Osteoblast (primary cell): ENCODE results near the gene RTN4IP1. TPM values are rescaled to one million over a fixed set of nuclear protein-coding genes. Genes with fewer than 3 reads are reported as not detected.

Experiments used
- DNase-seq: peaks from one replicate; pipeline ENCODE4 v3.0.0; 2011; ENCODE audit warnings: low spot score, mixed read lengths; ENCODE audit not compliant: insufficient read length; ENCODE audit errors: missing footprints
- H2AFZ ChIP-seq: 2 replicates; pipeline ENCODE4 v1.6.0; 2011; ENCODE audit warnings: mild to moderate bottlenecking, low read length
- H3K27ac ChIP-seq: 2 replicates; pipeline ENCODE4 v1.5.1; 2011; ENCODE audit warnings: mild to moderate bottlenecking, low read depth, low read length, moderate library complexity
- H3K27me3 ChIP-seq: 2 replicates; pipeline ENCODE4 v1.6.0; 2012; ENCODE audit warnings: mild to moderate bottlenecking, control low read depth, inconsistent platforms, low read length, moderate library complexity; ENCODE audit not compliant: insufficient read depth
- H3K36me3 ChIP-seq: 2 replicates; pipeline ENCODE4 v1.5.1; 2011; ENCODE audit warnings: mild to moderate bottlenecking, low read length, control low read depth, moderate library complexity; ENCODE audit not compliant: insufficient read depth
- H3K4me1 ChIP-seq: 2 replicates; pipeline ENCODE4 v1.5.1; 2011; ENCODE audit warnings: mild to moderate bottlenecking, low read length, control low read depth, moderate library complexity; ENCODE audit not compliant: insufficient read depth
- H3K4me2 ChIP-seq: 2 replicates; pipeline ENCODE4 v1.6.0; 2011; ENCODE audit warnings: mild to moderate bottlenecking, low read length; ENCODE audit not compliant: insufficient read depth
- H3K4me3 ChIP-seq: fragments of 200-600 bp; sonication (generic); 3 replicates; pipeline ENCODE4 v1.5.1; 2012; ENCODE audit warnings: mild to moderate bottlenecking, low read length, inconsistent platforms; ENCODE audit not compliant: insufficient read depth
- H3K79me2 ChIP-seq: 2 replicates; pipeline ENCODE4 v1.6.0; 2012; ENCODE audit warnings: mild to moderate bottlenecking, low read length, control low read depth, inconsistent platforms; ENCODE audit not compliant: insufficient read depth
- H3K9me3 ChIP-seq: 2 replicates; pipeline ENCODE4 v1.5.1; 2011; ENCODE audit warnings: low read depth, low read length, control low read depth
- H4K20me1 ChIP-seq: 2 replicates; pipeline ENCODE4 v1.6.0; 2012; ENCODE audit warnings: mild to moderate bottlenecking, low read length, control low read depth; ENCODE audit not compliant: insufficient read depth
- CTCF ChIP-seq: IDR thresholded peaks from 2 replicates; pipeline ENCODE4 v1.5.1; 2011; ENCODE audit warnings: mild to moderate bottlenecking, low read depth, low read length, moderate library complexity; ENCODE audit errors: extremely low read depth
- total RNA-seq: library from RNA; depleted of rRNA; stranded (reverse); fragments of >200 nt; gene quantifications from 2 replicates; pipeline ENCODE4 v1.2.3, GENCODE V29; 2012

Gene RTN4IP1
- total RNA-seq, 1 donor, result 5.1 TPM

GRCh38 chr6:106586815-106587415 is 42.4 kb downstream of the RTN4IP1 start:
- H3K27ac ChIP-seq, result peak overlapping the region; percentile 48
- TF ChIP-seq CTCF, result no peak
- peak; percentile 71 for DNase-seq

GRCh38 chr6:106581468-106581867 is 47.8 kb downstream of the RTN4IP1 start:
- no peak overlapping the region for H2AFZ ChIP-seq
- H3K36me3 ChIP-seq, result no peaks in the 10 kb centered on the region

More at GRCh38 chr6:106586815-106587415, 42.4 kb downstream of the RTN4IP1 start:
- no peaks in the 10 kb centered on the region for H3K27me3 ChIP-seq
- H3K36me3 ChIP-seq, result no peaks in the 10 kb centered on the region
- H4K20me1 ChIP-seq, result no peaks in the 10 kb centered on the region
- peak overlapping the region; percentile 1 for H3K4me2 ChIP-seq
- H3K79me2 ChIP-seq, result no peaks in the 10 kb centered on the region
- H3K4me3 ChIP-seq, result no peak overlapping the region
- peaks cover 38% of the 10 kb centered on the region for H3K4me1 ChIP-seq
- H2AFZ ChIP-seq, result peak overlapping the region; percentile 7
- H3K9me3 ChIP-seq, result no peaks in the 10 kb centered on the region

GRCh38 chr6:106579281-106579680 is 50.0 kb downstream of the RTN4IP1 start:
- no peaks in the 10 kb centered on the region for H4K20me1 ChIP-seq
- H3K27me3 ChIP-seq, result no peaks in the 10 kb centered on the region
- H2AFZ ChIP-seq, result peak overlapping the region; percentile 56
- H3K36me3 ChIP-seq, result no peaks in the 10 kb centered on the region
- H3K9me3 ChIP-seq, result no peaks in the 10 kb centered on the region
- peak; percentile 80 for DNase-seq
- H3K4me1 ChIP-seq, result peaks cover 16% of the 10 kb centered on the region
- H3K4me2 ChIP-seq, result no peak overlapping the region
- TF ChIP-seq CTCF, result no peak
- H3K79me2 ChIP-seq, result no peaks in the 10 kb centered on the region
- H3K27ac ChIP-seq, result peak overlapping the region; percentile 12
- no peak overlapping the region for H3K4me3 ChIP-seq

More at GRCh38 chr6:106581468-106581867, 47.8 kb downstream of the RTN4IP1 start:
- TF ChIP-seq CTCF, result no peak
- no peaks in the 10 kb centered on the region for H3K79me2 ChIP-seq
- peaks cover 17% of the 10 kb centered on the region for H3K4me1 ChIP-seq
- H3K27ac ChIP-seq, result no peak overlapping the region
- H3K4me3 ChIP-seq, result no peak overlapping the region
- DNase-seq, result no peak
- H3K27me3 ChIP-seq, result no peaks in the 10 kb centered on the region
- no peaks in the 10 kb centered on the region for H3K9me3 ChIP-seq
- H4K20me1 ChIP-seq, result no peaks in the 10 kb centered on the region
- no peak overlapping the region for H3K4me2 ChIP-seq

- no peaks in the 10 kb centered on the region for H4K20me1 ChIP-seq
- H3K4me2 ChIP-seq, result peak overlapping the region; percentile 53
- H3K27ac ChIP-seq, result peak overlapping the region; percentile 53
- H3K4me1 ChIP-seq, result peaks cover 17% of the 10 kb centered on the region
- no peak overlapping the region for H3K4me3 ChIP-seq
- H3K36me3 ChIP-seq, result no peaks in the 10 kb centered on the region
- peak; percentile 93 for DNase-seq
- H3K9me3 ChIP-seq, result no peaks in the 10 kb centered on the region
- no peak for TF ChIP-seq CTCF
- no peaks in the 10 kb centered on the region for H3K79me2 ChIP-seq
- peak overlapping the region; percentile 73 for H2AFZ ChIP-seq
- H3K27me3 ChIP-seq, result no peaks in the 10 kb centered on the region
Measured at GRCh38 chr6:106574741-106575458, 54.4 kb downstream of the RTN4IP1 start.
